Testis (tissue), 3 donors: ENCODE results near the gene GCNT2. TPM values are rescaled to one million over a fixed set of nuclear protein-coding genes. Genes with fewer than 3 reads are reported as not detected.
"Not testable (repeated sequence)": the region's sequence is repeated elsewhere in the genome, so short reads cannot be mapped to it uniquely, and the experiment has no call there.

Experiments used
- DNase-seq: peaks from one replicate; pipeline ENCODE4 v3.0.0-alpha.2; 2019
- H3K27ac ChIP-seq, 2 donors: fragments of 200-600 bp; sonication (generic); one replicate each; pipeline ENCODE4 v1.5.1; 2019
- H3K27me3 ChIP-seq: fragments of 200-600 bp; sonication (generic); one replicate; pipeline ENCODE4 v1.5.1; 2019
- H3K36me3 ChIP-seq: fragments of 200-600 bp; sonication (generic); one replicate; pipeline ENCODE4 v1.5.1; 2017; ENCODE audit warnings: low read depth; ENCODE audit errors: missing control alignments
- H3K4me1 ChIP-seq: fragments of 200-600 bp; sonication (generic); one replicate; pipeline ENCODE4 v1.5.1; 2019
- H3K4me3 ChIP-seq, 2 donors: fragments of 200-600 bp; sonication (generic); one replicate each; pipeline ENCODE4 v1.5.1; 2017 to 2019
- H3K9me3 ChIP-seq: fragments of 200-600 bp; sonication (generic); one replicate; pipeline ENCODE4 v1.5.1; 2017
- POLR2A ChIP-seq: fragments of 450-650 bp; IDR thresholded peaks from one replicate; pipeline ENCODE4 v1.6.1; 2017; ENCODE audit warnings: antibody characterized with exemption, mild to moderate bottlenecking, moderate library complexity
- WGBS, 2 donors: methylation state at CpG; one replicate each; pipeline ENCODE4 v1.1.5; 2018; 5-methylcytosine and 5-hydroxymethylcytosine counted together
- intact Hi-C: fragments of 100-400 bp; cut with DNase I; formaldehyde crosslinking; loops from one replicate; pipeline ENCODE4 v1.15.1; 2023; ENCODE audit warnings: low total_unique reads
- polyA plus RNA-seq: library from polyadenylated mRNA; stranded (reverse); fragments of 350-450 nt; fragmentation: Illumina TruSeq; extraction: RNeasy Lipid Tissue Mini Kit (QIAGEN cat#74804); gene quantifications from one replicate; pipeline ENCODE4 v1.2.3, GENCODE V29; 2014; ENCODE audit warnings: low read depth, low replicate concordance; ENCODE audit not compliant: insufficient read depth
- total RNA-seq, 2 donors: library from RNA; depleted of rRNA; stranded (reverse); fragments of >200 nt; gene quantifications; one replicate each; pipeline ENCODE4 v1.2.3, GENCODE V29; 2016
- TF ChIP-seq, protein P1 (sequence below), 3 experiments: fragments of 450-650 bp in 2 of 3; fragments of 200-600 bp in 1 of 3; sonication (generic) in 1 of 3; IDR thresholded peaks; one replicate each; pipeline ENCODE4 v1.5.1; 2016 to 2019; ENCODE audit warnings: antibody characterized with exemption in 3 of 3, mild to moderate bottlenecking in 2 of 3, moderate library complexity in 1 of 3

The GCNT2 gene
- total and polyA plus RNA-seq, 3 donors from 2014 or later: 12.8 to 28.0 (median 17.0) TPM

DNA sequence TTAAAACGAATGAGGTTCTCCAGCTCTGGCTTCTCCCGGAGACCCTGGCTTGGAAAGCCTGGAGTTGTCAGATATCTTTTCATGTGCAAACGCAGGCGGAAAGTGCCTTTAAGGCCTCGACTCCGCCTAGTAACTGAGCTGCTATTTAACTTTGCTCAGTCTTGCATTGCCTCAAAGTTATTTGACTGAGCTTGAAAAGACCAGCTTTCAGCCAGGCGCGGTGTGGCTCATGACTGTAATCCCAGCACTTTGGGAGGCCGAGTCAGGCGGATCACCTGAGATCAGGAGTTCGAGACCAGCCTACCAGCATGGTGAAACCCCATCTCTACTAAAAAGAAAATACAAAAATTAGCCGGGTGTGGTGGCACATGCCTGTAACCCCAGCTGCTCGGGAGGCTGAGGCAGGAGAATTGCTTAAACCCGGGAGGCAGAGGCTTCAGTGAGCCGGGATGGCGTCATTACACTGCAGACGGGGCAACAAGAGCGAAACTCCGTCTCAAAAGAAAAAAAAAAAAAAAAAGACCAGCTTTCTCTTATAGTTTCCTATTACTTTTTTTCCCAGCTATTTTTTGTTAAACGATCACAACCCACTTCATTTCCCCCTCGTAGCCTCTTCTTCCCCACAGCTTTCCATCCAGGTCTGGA, 1.9 kb downstream of the GCNT2 start:
- H3K27ac ChIP-seq: no peak overlapping the region
- no peak for DNase-seq
- intact Hi-C loops: no loop called here

DNA sequence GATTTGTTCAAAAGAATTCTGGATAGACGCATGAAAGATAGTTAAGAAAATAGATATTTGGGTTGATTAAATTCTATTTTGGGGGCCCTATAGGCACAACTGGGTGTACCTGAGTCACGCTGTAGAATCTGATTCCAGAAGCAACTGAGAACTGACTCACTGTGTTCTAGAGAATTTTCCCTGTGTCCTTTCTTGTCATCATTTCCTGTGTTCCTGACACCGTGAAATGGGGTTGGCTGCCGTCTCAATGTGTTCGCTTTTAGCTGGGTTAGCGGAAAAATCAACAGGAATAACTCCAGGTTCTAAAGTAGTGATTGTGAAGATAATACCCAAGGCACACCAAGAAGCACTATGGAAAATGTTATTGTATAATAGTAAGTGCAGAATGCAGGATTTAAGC, 5.0 kb downstream of the GCNT2 start:
- WGBS, 2 donors: 79 to 87% methylated on average over 6 of the region's 6 CpGs
- no peaks in the 10 kb centered on the region for H3K36me3 ChIP-seq
- no peaks in the 10 kb centered on the region for H3K9me3 ChIP-seq
- DNase-seq: no peak
- no peak overlapping the region for H3K27ac ChIP-seq
- no peak overlapping the region for H3K4me3 ChIP-seq
- H3K27me3 ChIP-seq: no peaks in the 10 kb centered on the region
- H3K4me1 ChIP-seq: no peaks in the 10 kb centered on the region
- TF ChIP-seq POLR2A: no peak
- TF ChIP-seq, protein P1, sequence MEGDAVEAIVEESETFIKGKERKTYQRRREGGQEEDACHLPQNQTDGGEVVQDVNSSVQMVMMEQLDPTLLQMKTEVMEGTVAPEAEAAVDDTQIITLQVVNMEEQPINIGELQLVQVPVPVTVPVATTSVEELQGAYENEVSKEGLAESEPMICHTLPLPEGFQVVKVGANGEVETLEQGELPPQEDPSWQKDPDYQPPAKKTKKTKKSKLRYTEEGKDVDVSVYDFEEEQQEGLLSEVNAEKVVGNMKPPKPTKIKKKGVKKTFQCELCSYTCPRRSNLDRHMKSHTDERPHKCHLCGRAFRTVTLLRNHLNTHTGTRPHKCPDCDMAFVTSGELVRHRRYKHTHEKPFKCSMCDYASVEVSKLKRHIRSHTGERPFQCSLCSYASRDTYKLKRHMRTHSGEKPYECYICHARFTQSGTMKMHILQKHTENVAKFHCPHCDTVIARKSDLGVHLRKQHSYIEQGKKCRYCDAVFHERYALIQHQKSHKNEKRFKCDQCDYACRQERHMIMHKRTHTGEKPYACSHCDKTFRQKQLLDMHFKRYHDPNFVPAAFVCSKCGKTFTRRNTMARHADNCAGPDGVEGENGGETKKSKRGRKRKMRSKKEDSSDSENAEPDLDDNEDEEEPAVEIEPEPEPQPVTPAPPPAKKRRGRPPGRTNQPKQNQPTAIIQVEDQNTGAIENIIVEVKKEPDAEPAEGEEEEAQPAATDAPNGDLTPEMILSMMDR (IDR thresholded peaks at IDR 0.05): no peak
- intact Hi-C loops: no loop called here

More for the DNA sequence above, 1.9 kb downstream of the GCNT2 start:
- no peaks in the 10 kb centered on the region for H3K27me3 ChIP-seq
- no peaks in the 10 kb centered on the region for H3K36me3 ChIP-seq
- 82 to 86% methylated on average over 21 of the region's 21 CpGs for WGBS, 2 donors
- H3K9me3 ChIP-seq: no peaks in the 10 kb centered on the region
- TF ChIP-seq, protein P1 (IDR thresholded peaks at IDR 0.05): no peak
- TF ChIP-seq POLR2A: no peak
- H3K4me3 ChIP-seq: no peak overlapping the region
- H3K4me1 ChIP-seq: no peaks in the 10 kb centered on the region

GRCh38 chr6:10528158-10528981, 7.2 kb downstream of the GCNT2 start:
- Histone ChIP-seq H3K36me3 (no peaks in the 10 kb centered on the region), H3K27ac (peak overlapping the region in 1 of 2 donors; percentile 55), H3K4me3 (peak overlapping the region in 1 of 2 donors; percentile 1), H3K27me3 (no peaks in the 10 kb centered on the region), H3K4me1 (no peaks in the 10 kb centered on the region), H3K9me3 (no peaks in the 10 kb centered on the region)
- WGBS, 2 donors: 60 to 64% methylated on average over 11 of the region's 11 CpGs
- no peak for DNase-seq
- TF ChIP-seq, protein P1 (IDR thresholded peaks at IDR 0.05): no peak
- intact Hi-C loops: no loop called here

- DNase-seq: no peak
- TF ChIP-seq, protein P1 (IDR thresholded peaks at IDR 0.05): no peak
- no peak for TF ChIP-seq POLR2A
- 70% methylated on average over 16 of the region's 16 CpGs for WGBS, 2 donors
- Histone ChIP-seq H3K4me3 (no peak overlapping the region), H3K27ac (peak overlapping the region in 1 of 2 donors; percentile 55), H3K4me1 (no peaks in the 10 kb centered on the region), H3K9me3 (no peaks in the 10 kb centered on the region), H3K27me3 (no peaks in the 10 kb centered on the region), H3K36me3 (no peaks in the 10 kb centered on the region)
- intact Hi-C loops: no loop called here
Measured at GRCh38 chr6:10529231-10529801, 8.2 kb downstream of the GCNT2 start.

DNA sequence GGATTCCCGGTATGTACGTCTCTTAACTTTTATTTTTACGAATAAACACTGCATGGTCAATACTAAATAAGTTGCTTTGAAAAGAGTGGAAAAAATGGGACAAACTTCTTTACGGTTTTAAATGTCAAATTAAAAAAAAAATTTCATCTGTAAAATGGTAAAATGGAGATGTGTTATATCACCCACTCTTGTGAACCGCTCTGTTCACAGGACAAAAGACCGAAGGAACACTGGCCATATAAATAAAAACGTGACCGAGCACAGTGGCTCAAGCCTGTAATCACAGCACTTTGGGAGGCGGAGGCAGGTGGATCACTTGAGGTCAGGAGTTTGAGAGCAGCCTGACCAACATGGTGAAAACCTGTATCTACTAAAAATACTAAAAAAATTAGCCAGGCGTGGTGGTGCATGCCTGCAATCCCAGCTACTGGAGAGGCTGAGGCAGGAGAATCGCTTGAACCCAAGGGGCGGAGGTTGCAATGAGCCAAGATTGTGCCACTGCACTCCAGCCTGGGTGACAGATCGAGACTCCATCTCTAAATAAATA, 8.8 kb downstream of the GCNT2 start:
- DNase-seq, H3K4me1 ChIP-seq, H3K4me3 ChIP-seq, H3K36me3 ChIP-seq, H3K27me3 ChIP-seq, intact Hi-C loops, H3K27ac ChIP-seq, H3K9me3 ChIP-seq: not testable (repeated sequence)
- WGBS, 2 donors: 81 to 84% methylated on average over 13 of the region's 13 CpGs
